CD4-positive, alpha-beta memory T cell (primary cell): ENCODE results near the gene RBM19. TPM values are rescaled to one million over a fixed set of nuclear protein-coding genes. Genes with fewer than 3 reads are reported as not detected.
A peak's percentile ranks its signal among the peaks of the same experiment; 100 is the strongest.

ENCODE experiments used
- CTCF ChIA-PET: fragments of 350-600 bp; sonication (Branson Sonifier 250); formaldehyde crosslinking; loops from one replicate; lab custom pipeline; 2021; ENCODE audit warnings: inconsistent platforms; ENCODE audit not compliant: partially characterized antibody; lab: Charles Lee
- POLR2A ChIA-PET: fragments of 350-600 bp; sonication (Branson Sonifier 250); formaldehyde crosslinking; loops from one replicate; lab custom pipeline; 2021; ENCODE audit not compliant: partially characterized antibody; lab: Charles Lee
- DNase-seq, 5 donors: peaks; one replicate each; pipeline versions ENCODE4 v3.0.0 to v3.0.0-alpha.2; 2020 to 2022; ENCODE audit warnings: mixed read lengths in 1 of 5
- H3K27ac ChIP-seq: one replicate; pipeline ENCODE4 v1.7.0; 2013; ENCODE audit warnings: low read depth, low read length
- H3K27me3 ChIP-seq: 2 replicates; pipeline ENCODE4 v1.7.0; 2013; ENCODE audit warnings: mild to moderate bottlenecking, low read length, moderate library complexity; ENCODE audit not compliant: insufficient read depth
- H3K36me3 ChIP-seq: 2 replicates; pipeline ENCODE4 v1.7.0; 2013; ENCODE audit warnings: mild to moderate bottlenecking, low read length, moderate library complexity; ENCODE audit not compliant: insufficient read depth
- H3K4me1 ChIP-seq: 2 replicates; pipeline ENCODE4 v1.7.0; 2013; ENCODE audit warnings: mild to moderate bottlenecking, low read length, moderate library complexity; ENCODE audit not compliant: insufficient read depth
- H3K4me3 ChIP-seq, 2 donors: one replicate each; pipeline ENCODE4 v1.7.0; 2013; ENCODE audit warnings: low read length in 2 of 2, mild to moderate bottlenecking in 1 of 2
- H3K9me3 ChIP-seq, 2 donors: one replicate each; pipeline ENCODE4 v1.7.0; 2013; ENCODE audit warnings: low read length in 2 of 2, control low read depth in 1 of 2; ENCODE audit not compliant: control insufficient read depth in 1 of 2
- H3K27ac Mint-ChIP-seq, 7 donors: one replicate each; pipeline ENCODE4 v1.8.0; 2020 to 2021; ENCODE audit warnings: mixed read lengths in 7 of 7, mild to moderate bottlenecking in 6 of 7, inconsistent platforms in 3 of 7, moderate library complexity in 3 of 7
- H3K27me3 Mint-ChIP-seq, 2 donors: one replicate each; pipeline ENCODE4 v1.8.0; 2020 to 2021; ENCODE audit warnings: mixed read lengths in 2 of 2
- H3K36me3 Mint-ChIP-seq, 2 donors: one replicate each; pipeline ENCODE4 v1.8.0; 2020 to 2021; ENCODE audit warnings: mixed read lengths in 2 of 2, inconsistent platforms in 1 of 2, mild to moderate bottlenecking in 1 of 2
- H3K4me1 Mint-ChIP-seq, 4 donors: one replicate each; pipeline ENCODE4 v1.8.0; 2020 to 2021; ENCODE audit warnings: mixed read lengths in 4 of 4, mild to moderate bottlenecking in 1 of 4
- H3K4me3 Mint-ChIP-seq, 8 donors: one replicate each; pipeline ENCODE4 v1.8.0; 2020 to 2021; ENCODE audit warnings: mixed read lengths in 8 of 8, mild to moderate bottlenecking in 7 of 8, moderate library complexity in 6 of 8, inconsistent platforms in 3 of 8
- H3K9me3 Mint-ChIP-seq, 8 donors: one replicate each; pipeline ENCODE4 v1.8.0; 2020 to 2021; ENCODE audit warnings: mixed read lengths in 8 of 8, mild to moderate bottlenecking in 5 of 8, inconsistent platforms in 3 of 8, moderate library complexity in 1 of 8
- intact Hi-C: fragments of 100-400 bp; cut with micrococcal nuclease; formaldehyde crosslinking; loops from one replicate; pipeline ENCODE4 v1.15.1; 2023
- polyA plus RNA-seq, 2 donors: library from polyadenylated mRNA; unstranded; fragments of 300-500 nt; fragmentation: Illumina TruSeq; gene quantifications; one replicate each; pipeline ENCODE4 v1.2.3, GENCODE V29; 2021
- total RNA-seq, 2 experiments: library from RNA; stranded (reverse); gene quantifications; one replicate each; pipeline ENCODE4 v1.2.3, GENCODE V29; 2021

The RBM19 gene
- total and polyA plus RNA-seq, 4 experiments from 2014 or later, result 2.9 to 78.4 (median 42.4) TPM

GRCh38 chr12:113894697-113895096 is 71.4 kb downstream of the RBM19 start:
- CTCF ChIA-PET, result no interaction called here

GRCh38 chr12:113893221-113893620 is 72.9 kb downstream of the RBM19 start:
- intact Hi-C loops, result no loop called here
- no peak overlapping the region for H3K27ac ChIP-seq
- no peak for DNase-seq

More at GRCh38 chr12:113894697-113895096, 71.4 kb downstream of the RBM19 start:
- H3K36me3 Mint-ChIP-seq, result peaks cover 40 to 53% of the 10 kb centered on the region in 2 donors
- no peaks in the 10 kb centered on the region for H3K27me3 ChIP-seq
- H3K4me1 ChIP-seq, result no peaks in the 10 kb centered on the region
- no peak for DNase-seq
- H3K9me3 ChIP-seq, result no peaks in the 10 kb centered on the region
- H3K9me3 Mint-ChIP-seq, result no peaks in the 10 kb centered on the region
- POLR2A ChIA-PET, result no interaction called here
- no peak overlapping the region for H3K4me3 Mint-ChIP-seq
- no peaks in the 10 kb centered on the region for H3K36me3 ChIP-seq
- H3K27ac Mint-ChIP-seq, result no peak overlapping the region
- intact Hi-C loops, result no loop called here
- H3K27me3 Mint-ChIP-seq, result no peaks in the 10 kb centered on the region
- no peak overlapping the region for H3K4me3 ChIP-seq
- H3K27ac ChIP-seq, result no peak overlapping the region
- H3K4me1 Mint-ChIP-seq, result no peaks in the 10 kb centered on the region

GRCh38 chr12:113892556-113892955 is 73.6 kb downstream of the RBM19 start:
- Mint-ChIP-seq H3K4me1 (no peaks in the 10 kb centered on the region), H3K4me3 (no peak overlapping the region), H3K36me3 (peaks cover 43 to 52% of the 10 kb centered on the region in 2 donors), H3K27ac (peak overlapping the region in 2 of 7 donors; percentile 33 to 53), H3K27me3 (no peaks in the 10 kb centered on the region), H3K9me3 (no peaks in the 10 kb centered on the region)
- ChIA-PET CTCF (no interaction called here), POLR2A (no interaction called here)
- DNase-seq, result no peak
- Histone ChIP-seq H3K27me3 (no peaks in the 10 kb centered on the region), H3K27ac (no peak overlapping the region), H3K4me3 (no peak overlapping the region), H3K36me3 (no peaks in the 10 kb centered on the region), H3K9me3 (no peaks in the 10 kb centered on the region), H3K4me1 (no peaks in the 10 kb centered on the region)
- intact Hi-C loops, result no loop called here

More at GRCh38 chr12:113893221-113893620, 72.9 kb downstream of the RBM19 start:
- Mint-ChIP-seq H3K9me3 (no peaks in the 10 kb centered on the region), H3K36me3 (peaks cover 44 to 54% of the 10 kb centered on the region in 2 donors), H3K27me3 (no peaks in the 10 kb centered on the region), H3K27ac (peak overlapping the region in 1 of 7 donors; percentile 35), H3K4me1 (no peaks in the 10 kb centered on the region), H3K4me3 (no peak overlapping the region)
- ChIA-PET CTCF (no interaction called here), POLR2A (no interaction called here)
- H3K9me3 ChIP-seq, result no peaks in the 10 kb centered on the region
- H3K4me1 ChIP-seq, result no peaks in the 10 kb centered on the region
- H3K36me3 ChIP-seq, result no peaks in the 10 kb centered on the region
- no peaks in the 10 kb centered on the region for H3K27me3 ChIP-seq
- no peak overlapping the region for H3K4me3 ChIP-seq

- no peak overlapping the region for H3K27ac ChIP-seq
- H3K27ac Mint-ChIP-seq, result peak overlapping the region in 2 of 7 donors; percentile 33 to 53
- H3K4me1 Mint-ChIP-seq, result no peaks in the 10 kb centered on the region
- peaks cover 42 to 51% of the 10 kb centered on the region in 2 donors for H3K36me3 Mint-ChIP-seq
- H3K9me3 ChIP-seq, result no peaks in the 10 kb centered on the region
- ChIA-PET CTCF (no interaction called here), POLR2A (no interaction called here)
- H3K4me1 ChIP-seq, result no peaks in the 10 kb centered on the region
- H3K4me3 ChIP-seq, result no peak overlapping the region
- intact Hi-C loops, result no loop called here
- no peaks in the 10 kb centered on the region for H3K27me3 Mint-ChIP-seq
- no peak for DNase-seq
- H3K9me3 Mint-ChIP-seq, result no peaks in the 10 kb centered on the region
- H3K36me3 ChIP-seq, result no peaks in the 10 kb centered on the region
- H3K4me3 Mint-ChIP-seq, result no peak overlapping the region
- no peaks in the 10 kb centered on the region for H3K27me3 ChIP-seq
Measured at GRCh38 chr12:113891739-113892520, 74.2 kb downstream of the RBM19 start.

GRCh38 chr12:113891167-113891692 is 74.9 kb downstream of the RBM19 start:
- H3K9me3 ChIP-seq, result no peaks in the 10 kb centered on the region
- H3K4me3 Mint-ChIP-seq, result no peak overlapping the region
- DNase-seq, result no peak
- H3K36me3 ChIP-seq, result no peaks in the 10 kb centered on the region
- H3K27me3 Mint-ChIP-seq, result no peaks in the 10 kb centered on the region
- no peak overlapping the region for H3K27ac Mint-ChIP-seq
- H3K36me3 Mint-ChIP-seq, result peaks cover 42 to 54% of the 10 kb centered on the region in 2 donors
- H3K4me1 ChIP-seq, result no peaks in the 10 kb centered on the region
- no peaks in the 10 kb centered on the region for H3K9me3 Mint-ChIP-seq
- CTCF ChIA-PET, result no interaction called here
- intact Hi-C loops, result no loop called here
- H3K27me3 ChIP-seq, result no peaks in the 10 kb centered on the region
- POLR2A ChIA-PET, result no interaction called here
- no peaks in the 10 kb centered on the region for H3K4me1 Mint-ChIP-seq
- no peak overlapping the region for H3K27ac ChIP-seq
- no peak overlapping the region for H3K4me3 ChIP-seq

GRCh38 chr12:113889891-113890581 is 76.1 kb downstream of the RBM19 start:
- H3K9me3 Mint-ChIP-seq, result no peaks in the 10 kb centered on the region

GRCh38 chr12:113889076-113889475 is 77.0 kb downstream of the RBM19 start:
- H3K4me3 Mint-ChIP-seq, result no peak overlapping the region
- no peaks in the 10 kb centered on the region for H3K4me1 Mint-ChIP-seq
- Histone ChIP-seq H3K9me3 (no peaks in the 10 kb centered on the region), H3K36me3 (no peaks in the 10 kb centered on the region), H3K27ac (no peak overlapping the region), H3K27me3 (no peaks in the 10 kb centered on the region), H3K4me1 (no peaks in the 10 kb centered on the region), H3K4me3 (no peak overlapping the region)
- no peaks in the 10 kb centered on the region for H3K27me3 Mint-ChIP-seq
- H3K9me3 Mint-ChIP-seq, result no peaks in the 10 kb centered on the region
- intact Hi-C loops, result no loop called here
- ChIA-PET POLR2A (no interaction called here), CTCF (no interaction called here)
- peak overlapping the region in 2 of 7 donors; percentile 3 to 33 for H3K27ac Mint-ChIP-seq
- DNase-seq, result no peak
- peaks cover 53 to 54% of the 10 kb centered on the region in 2 donors for H3K36me3 Mint-ChIP-seq

More at GRCh38 chr12:113889891-113890581, 76.1 kb downstream of the RBM19 start:
- Mint-ChIP-seq H3K27ac (no peak overlapping the region), H3K36me3 (peaks cover 43 to 56% of the 10 kb centered on the region in 2 donors), H3K4me1 (no peaks in the 10 kb centered on the region), H3K4me3 (no peak overlapping the region), H3K27me3 (no peaks in the 10 kb centered on the region)
- Histone ChIP-seq H3K27ac (no peak overlapping the region), H3K9me3 (no peaks in the 10 kb centered on the region), H3K27me3 (no peaks in the 10 kb centered on the region), H3K4me3 (no peak overlapping the region), H3K4me1 (no peaks in the 10 kb centered on the region), H3K36me3 (no peaks in the 10 kb centered on the region)
- intact Hi-C loops, result no loop called here
- POLR2A ChIA-PET, result no interaction called here
- CTCF ChIA-PET, result no interaction called here
- DNase-seq, result no peak
